G401.6 (cell line): ENCODE measurements around the gene COL6A1.
"Not testable (repeated sequence)": the region's sequence is repeated elsewhere in the genome, so short reads cannot be mapped to it uniquely, and the experiment has no call there.

Experiments used
- FAIRE-seq: peaks from 2 replicates; lab custom pipeline; 2012; peaks lifted over from hg19 to GRCh38; lab: Jason Lieb, UNC

Gene COL6A1

DNA sequence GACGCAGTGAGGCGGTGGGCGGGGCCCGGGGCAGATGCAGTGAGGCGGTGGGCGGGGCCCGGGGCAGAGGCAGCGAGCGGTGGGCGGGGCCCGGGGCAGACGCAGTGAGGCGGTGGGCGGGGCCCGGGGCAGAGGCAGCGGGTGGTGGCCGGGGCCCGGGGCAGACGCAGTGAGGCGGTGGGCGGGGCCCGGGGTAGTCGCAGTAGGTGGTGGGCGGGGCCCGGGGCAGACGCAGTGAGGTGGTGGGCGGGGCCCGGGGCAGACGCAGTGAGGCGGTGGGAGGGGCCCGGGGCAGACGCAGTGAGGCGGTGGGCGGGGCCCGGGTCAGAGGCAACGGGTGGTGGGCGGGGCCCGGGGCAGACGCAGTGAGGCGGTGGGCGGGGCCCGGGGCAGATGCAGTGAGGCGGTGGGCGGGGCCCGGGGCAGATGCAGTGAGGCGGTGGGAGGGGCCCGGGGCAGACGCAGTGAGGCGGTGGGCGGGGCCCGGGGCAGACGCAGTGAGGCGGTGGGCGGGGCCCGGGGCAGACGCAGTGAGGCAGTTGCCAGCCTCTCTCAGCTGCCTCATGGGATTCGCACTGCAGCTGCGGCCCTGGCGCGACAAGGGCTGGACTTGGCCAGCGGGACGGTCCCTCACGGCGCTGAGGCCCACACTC is 24.4 kb downstream of the COL6A1 start:
- not testable (repeated sequence) for FAIRE-seq

DNA sequence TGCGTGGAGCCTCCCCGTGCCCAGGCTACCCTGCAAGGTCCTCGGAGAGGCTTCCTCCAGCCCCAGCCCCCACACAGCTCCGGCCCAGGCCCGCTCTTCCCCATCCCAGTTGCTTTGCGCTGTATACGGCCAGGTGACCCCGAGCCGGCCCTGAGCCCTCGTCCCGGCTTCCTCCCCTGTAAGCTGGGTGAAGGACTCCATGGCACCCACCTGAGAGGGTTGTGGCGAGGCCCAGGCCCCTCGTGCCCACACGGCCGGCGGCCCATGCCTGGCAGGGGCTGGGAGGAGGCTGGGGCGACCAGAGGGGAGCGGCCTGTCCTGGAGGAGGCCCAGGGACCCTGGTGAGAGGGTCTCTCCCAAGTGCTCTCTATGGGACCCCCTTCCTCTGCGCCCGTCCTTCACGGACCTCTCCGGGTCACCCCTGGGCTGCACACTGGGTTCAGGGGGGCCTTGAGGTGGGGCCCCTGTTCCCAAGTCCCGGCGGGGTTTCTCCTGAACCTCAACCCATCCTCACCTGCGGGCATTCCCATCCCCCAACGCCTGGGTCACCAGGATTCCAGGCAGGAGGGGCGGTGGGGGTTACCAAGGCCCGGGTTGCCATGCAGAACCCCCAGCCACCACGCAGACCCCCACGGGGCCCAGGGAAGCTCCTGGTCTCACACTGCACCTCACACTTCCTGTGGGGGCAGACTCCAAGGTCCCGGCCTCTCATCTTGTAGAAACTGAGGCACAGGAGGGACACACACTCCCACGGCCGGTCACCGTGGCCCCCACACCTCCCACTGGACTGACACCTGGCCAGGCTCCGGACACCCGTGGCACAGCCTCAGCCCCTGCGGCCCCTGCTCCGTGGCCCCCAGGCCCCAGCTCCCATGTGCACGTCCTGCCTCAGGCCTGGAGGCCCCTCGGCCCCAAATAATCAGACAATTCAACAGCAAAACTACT is 25.2 kb downstream of the COL6A1 start:
- FAIRE-seq, result no peak

DNA sequence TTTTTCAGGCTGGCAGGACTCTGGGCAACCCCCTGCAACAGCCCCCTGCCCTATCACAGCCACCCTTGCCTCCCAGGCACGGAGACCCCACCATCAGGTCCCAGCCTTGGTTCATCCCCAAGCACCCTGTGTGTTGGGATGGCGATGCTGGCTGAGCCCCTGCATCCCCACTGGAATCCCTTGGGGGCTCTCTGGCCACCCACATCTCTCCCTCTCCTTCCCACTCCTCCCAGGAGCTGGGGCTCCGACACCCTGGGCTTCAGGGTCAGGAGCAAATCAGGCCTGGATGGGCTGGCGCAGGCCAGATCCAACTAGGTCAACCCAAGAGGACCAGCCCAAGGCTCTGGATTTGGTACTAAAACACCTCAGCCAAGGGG is 25.9 kb downstream of the COL6A1 start:
- FAIRE-seq, result no peak

DNA sequence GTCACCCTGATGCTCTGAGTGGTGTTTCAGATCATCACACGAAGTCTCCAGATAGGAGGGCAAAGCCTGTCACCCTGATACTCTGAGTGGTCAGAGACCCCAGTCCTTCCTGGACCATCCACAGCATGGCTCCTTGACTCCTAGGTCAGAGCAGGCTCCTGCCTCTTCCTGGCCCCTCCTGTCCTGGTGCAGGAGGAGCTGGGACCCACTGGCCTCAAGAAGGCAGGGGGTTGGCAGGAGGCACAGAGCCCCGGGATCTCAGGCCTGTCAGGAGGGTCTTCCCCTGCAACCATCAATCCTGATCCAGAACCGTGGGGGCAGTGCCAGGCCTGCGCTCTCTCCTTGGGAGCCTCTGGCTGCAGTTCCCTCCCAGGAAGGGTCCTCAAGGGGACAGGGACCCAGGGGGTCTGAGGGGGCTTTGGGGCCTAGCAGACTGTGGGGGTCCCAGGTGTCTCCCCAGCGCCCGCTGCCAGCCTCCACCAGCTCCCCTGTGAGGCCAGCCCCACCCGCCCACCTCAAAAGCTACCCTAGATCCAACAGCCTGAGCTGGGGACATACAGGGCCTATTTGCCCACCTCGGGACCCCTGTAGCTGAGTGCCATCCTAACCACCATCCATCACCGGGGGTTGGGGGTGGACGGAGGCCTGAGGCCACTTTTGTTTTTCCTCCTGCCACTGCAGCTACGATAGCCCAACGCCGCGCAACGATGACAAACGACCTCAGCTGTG is 27.5 kb downstream of the COL6A1 start:
- FAIRE-seq, result no peak

DNA sequence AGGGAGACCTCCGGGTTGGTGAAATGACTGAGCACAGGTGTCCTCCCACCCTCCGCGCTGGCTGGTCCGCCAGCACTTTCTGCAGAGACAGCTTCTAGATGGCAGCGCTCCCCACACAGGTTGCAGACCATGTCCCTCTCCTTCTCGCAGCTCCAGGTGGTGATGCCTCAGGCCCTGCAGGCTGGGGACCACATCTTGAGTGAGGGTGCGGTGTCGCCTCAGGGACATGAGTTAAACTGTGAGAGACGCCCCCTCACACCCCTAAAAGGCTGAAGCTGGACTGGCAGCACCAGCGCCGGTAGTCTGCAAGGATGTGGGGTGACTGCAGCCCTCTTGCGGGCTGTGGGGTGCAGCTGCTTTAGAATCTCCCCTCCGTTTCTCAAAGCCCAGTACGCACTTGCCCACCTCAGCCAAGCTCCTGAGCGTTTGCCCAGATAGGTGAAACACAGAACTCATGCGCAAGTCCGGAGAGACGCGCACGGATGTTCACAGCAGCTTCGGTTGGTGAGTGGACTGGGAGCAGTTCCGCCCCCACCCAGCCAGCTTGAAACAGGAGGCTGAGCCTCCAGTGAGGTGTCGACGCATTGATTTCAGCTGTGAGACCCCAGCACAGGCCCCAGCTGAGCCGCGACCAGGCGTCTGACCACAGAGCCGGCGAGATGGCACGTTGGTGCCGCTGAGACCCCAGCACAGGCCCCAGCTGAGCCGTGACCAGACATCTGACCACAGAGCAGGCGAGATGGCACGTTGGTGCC is 28.6 kb downstream of the COL6A1 start:
- FAIRE-seq, result no peak

DNA sequence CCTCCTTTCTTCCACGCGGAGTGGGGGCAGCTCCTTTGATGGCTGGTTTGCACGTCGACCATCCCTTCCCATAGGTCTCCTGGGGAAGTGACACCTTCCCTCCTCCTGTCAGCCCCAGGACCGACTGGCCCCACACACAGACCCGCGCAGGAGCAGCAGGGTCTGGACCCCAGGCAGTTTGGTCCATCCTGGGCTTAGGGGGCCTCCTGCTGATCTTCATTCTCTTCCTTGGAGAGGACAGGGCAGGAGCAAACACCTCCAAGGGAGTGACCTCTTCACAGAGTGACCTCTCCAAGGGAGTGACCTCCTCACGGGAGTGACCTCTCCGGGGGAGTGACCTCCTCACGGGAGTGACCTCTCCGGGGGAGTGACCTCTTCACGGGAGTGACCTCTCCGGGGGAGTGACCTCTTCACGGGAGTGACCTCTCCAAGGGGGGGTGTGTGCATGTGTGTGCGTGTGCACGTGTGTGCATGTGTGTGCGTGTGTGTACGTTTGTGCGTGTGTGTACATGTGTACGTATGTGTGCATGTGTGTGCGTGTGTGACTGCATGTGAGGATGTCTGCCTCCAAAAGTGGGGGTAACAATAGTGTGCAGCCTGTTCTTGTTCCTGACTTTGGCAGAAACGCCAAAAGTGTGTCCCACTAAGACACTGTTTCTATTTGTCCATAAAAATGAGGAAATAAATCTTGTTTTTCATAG is 29.8 kb downstream of the COL6A1 start:
- no peak for FAIRE-seq

DNA sequence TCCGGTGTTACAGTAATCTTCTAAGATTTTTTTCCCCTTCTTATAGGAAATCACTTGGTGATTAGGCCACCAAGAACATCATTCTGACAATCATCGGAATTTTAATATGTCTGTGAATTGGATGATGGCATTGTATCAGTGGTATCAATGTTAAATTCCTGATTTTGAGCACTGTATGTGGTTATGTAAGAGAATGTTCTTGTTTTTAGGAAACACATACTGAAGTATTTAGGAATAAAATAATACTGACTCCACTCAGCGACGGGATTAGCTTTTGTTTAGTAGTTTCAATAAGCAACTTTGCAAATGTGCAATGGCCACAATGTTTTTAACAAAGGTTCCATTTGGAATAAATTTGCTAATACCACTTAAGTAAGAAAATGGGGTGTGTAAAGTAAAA is 30.6 kb downstream of the COL6A1 start:
- no peak for FAIRE-seq

DNA sequence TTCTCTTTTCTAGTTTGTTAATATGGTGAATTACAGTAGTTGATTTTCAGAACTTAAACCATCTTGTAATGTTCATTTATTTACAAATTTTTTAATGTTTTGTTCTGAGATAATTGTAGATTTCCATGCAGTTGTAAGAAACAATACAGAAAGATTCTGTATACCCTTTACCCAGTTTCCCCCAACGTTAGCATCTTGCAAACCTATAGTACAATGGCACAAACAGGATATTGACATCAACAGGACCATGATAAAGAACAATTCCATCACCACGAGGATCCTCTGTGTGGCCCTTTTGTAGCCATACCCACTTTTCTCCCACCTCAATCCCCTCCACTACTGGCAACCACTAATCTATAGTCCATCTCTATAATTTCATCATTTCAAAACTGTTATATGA is 33.3 kb downstream of the COL6A1 start:
- no peak for FAIRE-seq

DNA sequence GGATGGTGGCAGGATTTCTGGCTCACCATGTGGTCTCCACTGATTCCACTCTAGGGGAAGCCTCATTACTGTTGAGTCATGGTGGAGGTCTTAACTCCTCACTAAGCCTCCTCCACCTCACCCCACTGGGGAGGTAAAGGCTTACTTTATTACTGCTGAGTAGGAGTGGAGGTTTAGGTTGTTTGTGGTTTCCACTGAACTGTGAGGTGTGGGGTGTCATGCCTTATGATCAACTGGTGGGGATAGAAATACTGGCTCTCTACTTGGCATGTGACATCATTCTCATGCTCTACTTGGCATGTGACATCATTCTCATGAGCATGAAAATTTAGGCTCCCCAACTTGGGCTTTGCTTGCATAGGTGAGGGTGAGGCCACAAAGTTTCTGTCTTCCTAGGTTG is 35.6 kb downstream of the COL6A1 start:
- FAIRE-seq, result no peak

DNA sequence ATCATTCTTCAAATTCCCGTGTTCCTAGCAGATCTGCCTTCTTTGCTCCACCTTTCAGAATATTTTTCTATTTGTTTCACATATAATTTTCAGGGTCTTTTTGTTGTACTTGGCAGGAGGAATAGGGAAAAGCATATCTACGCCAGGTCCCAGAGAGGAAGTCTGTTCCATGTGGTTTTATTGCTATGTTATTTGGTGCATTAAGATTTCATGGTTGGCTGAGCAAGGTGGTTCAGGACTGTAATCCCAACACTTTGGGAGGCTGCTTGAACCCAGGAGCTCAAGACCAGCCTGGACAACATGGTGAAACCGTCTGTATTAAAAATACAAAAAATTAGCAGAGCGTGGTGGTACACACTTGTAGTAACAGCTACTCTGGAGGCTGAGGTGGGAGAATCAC is 36.1 kb downstream of the COL6A1 start:
- FAIRE-seq, result no peak

DNA sequence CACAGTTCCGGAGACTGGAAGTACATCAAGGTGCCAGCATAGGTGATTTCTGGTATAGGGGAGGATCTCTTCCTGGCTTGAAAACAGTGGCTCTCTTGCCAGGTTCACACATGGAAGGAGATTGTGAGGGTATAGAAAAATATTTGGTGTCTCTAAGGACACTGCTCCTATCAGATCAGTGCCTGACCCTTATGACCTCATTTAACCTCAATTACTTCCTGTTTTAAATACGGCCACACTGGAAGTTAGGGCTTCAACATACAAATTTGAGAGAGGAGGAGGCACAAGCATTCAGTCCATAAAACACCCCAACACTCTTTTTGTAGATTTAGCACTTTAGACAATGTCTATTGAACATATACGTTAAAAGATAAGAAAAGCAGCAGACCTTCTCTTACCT is 37.0 kb downstream of the COL6A1 start:
- FAIRE-seq, result no peak

DNA sequence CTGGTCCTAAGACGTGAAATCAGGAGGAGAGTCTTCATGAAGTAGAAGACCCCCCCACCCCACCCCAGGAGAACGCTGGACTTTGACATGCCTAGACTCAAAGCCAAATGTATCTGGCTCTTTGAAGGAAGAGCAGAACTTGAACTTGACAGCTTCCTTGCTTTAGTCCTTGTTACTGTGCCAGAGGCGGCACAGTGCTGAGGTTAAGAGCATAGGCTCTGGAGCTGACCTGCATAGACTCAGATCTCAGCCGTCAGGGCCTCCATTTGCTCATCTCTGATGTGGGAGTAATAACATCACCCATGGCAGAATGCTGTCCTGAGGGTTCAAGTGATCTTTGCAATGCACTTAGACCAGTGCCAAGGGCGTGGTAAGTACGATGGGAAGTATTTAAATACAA is 39.0 kb downstream of the COL6A1 start:
- FAIRE-seq, result no peak

DNA sequence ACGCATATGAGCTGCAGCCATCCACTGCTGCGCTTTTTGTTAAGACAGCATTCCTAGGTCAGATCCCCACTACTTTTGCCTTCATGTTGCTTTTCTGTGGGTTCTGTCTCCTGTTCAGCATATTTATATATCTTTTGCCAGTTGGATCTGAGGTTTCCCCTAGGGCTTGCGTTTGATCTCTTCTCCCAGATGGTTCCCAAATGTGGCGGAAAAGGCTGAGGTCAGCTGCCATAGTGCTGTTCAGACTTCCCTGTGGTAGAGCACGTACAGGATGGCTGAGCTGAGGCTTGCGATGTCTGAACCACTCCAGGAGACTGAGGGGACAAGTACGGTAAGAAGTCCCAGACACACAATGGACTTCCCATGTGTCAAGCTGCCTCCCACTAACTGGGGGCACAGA is 39.8 kb downstream of the COL6A1 start:
- FAIRE-seq, result no peak

DNA sequence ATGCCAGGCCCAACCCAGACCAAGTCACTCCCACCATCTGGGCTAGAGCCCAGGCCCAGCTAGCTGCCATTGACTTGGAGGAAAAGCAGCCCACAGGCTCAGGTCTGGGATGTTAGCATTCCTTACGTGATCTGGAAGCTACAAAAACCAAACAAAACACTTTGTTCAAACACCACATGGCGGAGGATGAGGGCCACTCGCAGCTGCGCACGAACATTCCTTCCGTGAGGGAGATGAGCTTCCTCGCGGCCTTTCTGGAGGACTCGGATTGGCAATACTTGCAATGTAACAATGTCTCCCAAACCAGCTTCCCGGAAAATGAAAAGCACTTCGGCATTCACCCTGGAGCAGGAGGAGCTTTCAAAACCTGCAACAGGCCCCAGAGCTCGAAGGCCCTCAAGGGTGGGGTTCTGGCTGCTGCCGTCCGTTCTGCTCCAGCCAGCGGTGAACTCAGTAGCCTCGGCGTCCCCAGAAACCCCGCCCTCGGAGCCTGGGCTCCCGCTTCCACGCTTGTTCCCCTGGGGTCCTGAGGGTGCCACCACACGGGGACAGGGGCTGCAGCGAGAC is 40.5 kb downstream of the COL6A1 start:
- FAIRE-seq, result no peak

DNA sequence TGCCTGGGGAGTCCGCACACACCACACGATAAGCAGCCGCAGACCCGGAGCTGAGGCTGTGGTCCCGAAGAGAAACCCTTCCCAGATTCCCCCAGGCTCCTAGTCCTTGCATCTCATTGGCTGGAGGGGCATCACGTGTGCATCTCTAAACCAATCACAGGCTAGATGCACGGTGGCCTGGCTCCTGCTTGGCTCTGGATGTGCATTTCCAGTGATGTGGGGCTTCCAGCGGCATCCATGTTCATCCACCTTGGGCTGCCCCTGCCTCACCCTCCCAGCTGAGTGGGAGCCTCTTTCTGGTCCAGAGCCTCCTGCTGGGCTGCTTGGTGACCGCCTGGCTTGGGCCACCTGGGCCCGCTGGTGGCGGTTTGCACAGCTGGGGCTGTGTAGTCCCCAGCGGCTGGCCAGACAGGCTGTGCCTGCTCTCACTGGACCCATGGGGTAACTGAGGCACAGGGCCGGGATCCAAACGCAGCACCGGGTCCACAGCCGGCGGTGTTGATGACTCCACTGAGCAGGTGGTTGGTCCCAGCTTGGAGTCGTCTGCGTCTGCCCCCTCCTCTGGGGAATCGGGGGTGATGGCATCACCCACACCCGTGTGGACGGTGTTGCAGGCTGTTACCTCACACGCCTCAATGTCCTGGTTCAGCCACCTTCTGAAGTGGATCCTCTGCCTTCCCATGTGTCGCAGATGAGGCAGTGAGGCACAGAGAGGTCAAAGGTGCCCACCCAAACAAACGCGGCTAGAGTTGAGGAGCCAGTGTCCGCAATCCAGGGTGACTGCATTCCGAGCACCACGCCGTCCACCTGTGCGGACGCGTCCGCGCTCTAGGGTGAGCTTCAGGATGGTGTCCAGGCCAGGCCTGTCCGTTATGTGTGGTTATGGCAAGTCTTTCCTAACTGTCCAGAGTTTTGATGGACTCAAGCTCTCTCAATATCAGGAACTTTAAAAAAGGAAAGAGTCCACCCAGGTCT is 41.3 kb downstream of the COL6A1 start:
- no peak for FAIRE-seq

DNA sequence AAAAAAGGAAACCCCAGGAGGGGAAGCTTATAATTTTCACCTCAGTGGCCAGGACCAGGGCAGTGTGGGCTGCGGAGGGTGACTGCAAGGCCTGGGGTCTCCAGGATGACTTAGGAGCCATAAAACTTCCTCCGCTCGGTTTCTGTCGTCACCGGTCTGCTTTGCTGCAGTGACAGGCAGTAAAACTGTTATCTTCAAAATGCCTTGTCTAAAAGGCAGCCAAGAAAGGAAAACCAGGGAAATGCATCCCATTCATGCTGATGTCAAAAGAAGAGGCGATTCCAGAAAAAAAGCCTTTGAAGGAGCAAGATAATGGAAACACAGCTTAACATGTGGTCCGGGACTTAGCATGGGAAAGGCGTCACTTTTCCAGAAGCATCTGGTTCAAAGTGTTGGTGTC is 42.0 kb downstream of the COL6A1 start:
- FAIRE-seq, result no peak

DNA sequence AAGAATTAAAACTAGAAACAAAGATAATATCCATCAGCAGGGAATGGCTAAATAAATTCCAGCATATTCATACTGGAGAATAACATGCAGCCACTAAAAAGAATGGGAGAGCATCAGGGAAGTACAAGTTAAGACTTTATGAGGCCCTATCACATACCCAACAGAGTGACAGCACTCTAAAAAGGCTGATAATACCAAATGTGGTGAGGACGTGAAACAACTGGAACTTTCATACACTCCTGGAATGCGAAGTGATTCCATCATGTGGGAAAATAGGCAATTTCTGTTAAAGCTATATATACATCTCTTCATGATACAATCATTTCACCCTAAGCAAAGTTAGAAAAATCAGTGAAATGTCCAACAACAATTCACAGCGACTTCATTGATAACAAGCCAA is 42.6 kb downstream of the COL6A1 start:
- no peak for FAIRE-seq

DNA sequence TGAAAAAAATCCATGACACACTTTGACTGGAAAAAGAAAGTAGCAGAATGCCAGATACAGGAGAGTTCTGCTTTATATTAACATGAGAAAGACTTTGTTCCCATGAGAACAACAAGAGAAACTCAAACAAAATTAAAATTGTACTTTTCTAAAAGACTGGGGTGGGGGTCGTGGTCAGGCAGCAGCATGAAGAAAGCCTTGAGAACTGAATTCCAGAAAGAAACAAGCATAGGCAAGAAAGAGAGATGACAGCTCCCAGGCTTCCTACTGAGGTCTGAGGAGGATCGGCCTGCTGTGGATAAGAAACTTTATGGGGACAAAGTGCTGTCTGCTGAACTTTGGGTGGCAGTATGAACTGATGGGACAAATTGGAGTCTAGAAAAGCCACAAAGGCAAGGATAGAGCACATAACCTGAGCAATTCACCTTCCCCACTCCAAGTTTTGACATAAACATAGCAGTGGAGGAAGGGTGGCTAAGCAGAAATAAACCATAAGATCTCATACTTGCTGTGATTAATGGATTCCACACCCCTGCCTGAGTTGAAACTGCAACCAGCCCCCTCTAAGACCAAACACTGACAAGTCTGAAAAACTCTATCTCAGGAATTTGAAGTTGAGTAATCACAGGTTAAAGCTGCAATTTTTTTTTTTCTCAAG is 43.7 kb downstream of the COL6A1 start:
- FAIRE-seq, result no peak

DNA sequence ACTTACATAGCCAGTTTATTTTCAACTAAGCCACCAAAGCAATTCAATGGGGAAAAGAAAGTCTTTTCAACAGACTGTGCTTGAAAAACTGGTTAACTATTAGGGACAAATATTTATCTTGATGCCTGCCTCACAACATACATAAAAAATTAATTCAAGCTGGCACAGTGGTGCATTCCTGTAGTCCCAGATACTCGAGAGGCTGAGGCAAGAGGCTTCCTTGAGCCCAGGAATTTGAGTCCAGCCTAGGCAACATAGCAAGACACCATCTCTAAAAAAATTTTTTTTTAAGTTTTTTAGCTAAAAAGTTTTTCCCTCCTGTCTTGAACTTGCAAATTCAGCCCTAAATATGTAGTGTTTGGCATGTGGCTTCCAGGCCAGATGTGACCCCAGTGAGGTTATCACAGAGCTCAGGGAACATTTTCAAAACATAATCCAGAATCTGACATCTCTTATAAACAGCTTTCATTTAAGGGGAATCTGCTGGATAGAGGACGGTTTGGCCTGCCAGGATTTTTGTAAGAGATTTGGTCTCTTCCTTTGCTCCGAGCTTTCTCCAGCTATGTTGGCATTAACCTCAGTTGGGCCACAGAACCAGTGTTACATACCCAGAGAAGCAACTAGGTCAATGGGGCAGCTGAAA is 46.4 kb downstream of the COL6A1 start:
- FAIRE-seq, result no peak
